Gastrocnemius medialis (tissue), 4 donors: Measurements from ENCODE around the gene DAW1.

Source experiments
- CTCF ChIP-seq, 5 experiments: fragments of 450-650 bp in 3 of 5; fragments of 200-600 bp in 2 of 5; sonication (generic) in 2 of 5; IDR thresholded peaks in 4 of 5; conservative IDR thresholded peaks in 1 of 5; 1 replicate in 4 of 5; 2 replicates in 1 of 5; pipeline ENCODE4 v1.5.1; 2016 to 2019; ENCODE audit warnings: antibody characterized with exemption in 5 of 5, mild to moderate bottlenecking in 3 of 5, moderate library complexity in 3 of 5
- POLR2A ChIP-seq, 2 donors: fragments of 450-650 bp; IDR thresholded peaks; one replicate each; pipeline ENCODE4 v1.6.1; 2017; ENCODE audit warnings: antibody characterized with exemption in 2 of 2, mild to moderate bottlenecking in 2 of 2, moderate library complexity in 2 of 2

- TF ChIP-seq CTCF (IDR thresholded peaks at IDR 0.05 in 4 of 5, conservative IDR thresholded peaks at IDR 0.05 in 1 of 5) (no peak), POLR2A (IDR thresholded peaks at IDR 0.05) (no peak)
Measured at GRCh38 chr2:227822416-227823003, 48.9 kb upstream of the DAW1 start.
